ENCODE data around the gene GPC6. TPM values are rescaled to one million over a fixed set of nuclear protein-coding genes. Genes with fewer than 3 reads are reported as not detected.

GPC6 gene
- polyA plus RNA-seq, 1 donor (not counting 4 experiments of a cell fraction or from before 2014, with no cell fraction given), result 0.42 TPM

DNA sequence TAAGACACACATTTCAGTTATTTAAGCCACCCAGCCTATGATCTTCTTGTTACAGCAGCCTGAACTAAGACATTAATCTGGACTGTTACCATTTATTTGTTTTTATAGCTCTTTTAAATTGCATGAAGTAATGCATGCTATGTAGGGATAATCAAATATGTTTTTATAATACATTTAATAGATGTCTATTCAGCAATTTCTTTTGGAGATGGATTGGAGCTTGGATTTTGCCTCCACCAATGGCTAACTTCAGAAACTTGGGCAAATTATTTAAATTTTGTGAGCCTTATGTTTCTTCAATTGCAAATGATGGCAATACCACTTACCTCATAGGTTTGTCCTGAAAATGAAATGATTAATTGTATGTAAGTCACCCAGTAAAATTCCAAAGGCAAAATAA is 288.7 kb downstream of the GPC6 start:
- no peaks in the 10 kb centered on the region for H3K4me1 ChIP-seq (ENCODE audit: control insufficient read depth, extremely low read depth, insufficient read depth, low read length)
- no peak overlapping the region for H3K4me3 ChIP-seq (ENCODE audit: control insufficient read depth in 2 of 3, extremely low read depth in 1 of 3, insufficient read depth in 2 of 3, low read depth in 1 of 3, low read length in 3 of 3)
- dilution Hi-C loops (cut with MboI; ENCODE audit: extremely low pct_ligation_motif_present, low sequenced_read_pairs), result no loop called here
- H3K36me3 ChIP-seq (ENCODE audit: control insufficient read depth in 2 of 2, extremely low read depth in 1 of 2, insufficient read depth in 2 of 2, low read length in 2 of 2), result no peaks in the 10 kb centered on the region
- H3K9ac ChIP-seq (ENCODE audit: control insufficient read depth, extremely low read depth, insufficient read depth, low read length), result no peak overlapping the region
- no peaks in the 10 kb centered on the region for H3K9me3 ChIP-seq (ENCODE audit: control insufficient read depth, low read depth, low read length)
- DNase-seq (ENCODE audit: low read depth, low spot score), result no peak
- no peaks in the 10 kb centered on the region for H3K27me3 ChIP-seq (ENCODE audit: control insufficient read depth, extremely low read depth, insufficient read depth, low read length)
- no peaks in the 10 kb centered on the region for H4K20me1 ChIP-seq (ENCODE audit: control insufficient read depth, extremely low read depth, insufficient read depth, low read length)
- TF ChIP-seq, protein P1, sequence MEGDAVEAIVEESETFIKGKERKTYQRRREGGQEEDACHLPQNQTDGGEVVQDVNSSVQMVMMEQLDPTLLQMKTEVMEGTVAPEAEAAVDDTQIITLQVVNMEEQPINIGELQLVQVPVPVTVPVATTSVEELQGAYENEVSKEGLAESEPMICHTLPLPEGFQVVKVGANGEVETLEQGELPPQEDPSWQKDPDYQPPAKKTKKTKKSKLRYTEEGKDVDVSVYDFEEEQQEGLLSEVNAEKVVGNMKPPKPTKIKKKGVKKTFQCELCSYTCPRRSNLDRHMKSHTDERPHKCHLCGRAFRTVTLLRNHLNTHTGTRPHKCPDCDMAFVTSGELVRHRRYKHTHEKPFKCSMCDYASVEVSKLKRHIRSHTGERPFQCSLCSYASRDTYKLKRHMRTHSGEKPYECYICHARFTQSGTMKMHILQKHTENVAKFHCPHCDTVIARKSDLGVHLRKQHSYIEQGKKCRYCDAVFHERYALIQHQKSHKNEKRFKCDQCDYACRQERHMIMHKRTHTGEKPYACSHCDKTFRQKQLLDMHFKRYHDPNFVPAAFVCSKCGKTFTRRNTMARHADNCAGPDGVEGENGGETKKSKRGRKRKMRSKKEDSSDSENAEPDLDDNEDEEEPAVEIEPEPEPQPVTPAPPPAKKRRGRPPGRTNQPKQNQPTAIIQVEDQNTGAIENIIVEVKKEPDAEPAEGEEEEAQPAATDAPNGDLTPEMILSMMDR (optimal IDR thresholded peaks at IDR 0.05 in 1 of 3, IDR thresholded peaks at IDR 0.05 in 1 of 3, conservative IDR thresholded peaks at IDR 0.05 in 1 of 3; ENCODE audit: extremely low read depth in 1 of 3, insufficient read depth in 2 of 3, low read length in 3 of 3), result no peak
- TF ChIP-seq EZH2 (IDR thresholded peaks at IDR 0.05; ENCODE audit: low read length), result no peak
- H2AFZ ChIP-seq (ENCODE audit: control insufficient read depth, low read length), result no peak overlapping the region
- H3K9me1 ChIP-seq (ENCODE audit: control insufficient read depth, extremely low read depth, insufficient read depth, low read length), result no peaks in the 10 kb centered on the region
- H3K4me2 ChIP-seq (ENCODE audit: control insufficient read depth, extremely low read depth, insufficient read depth, low read depth, low read length), result no peak overlapping the region
- no peak for FAIRE-seq
- H3K79me2 ChIP-seq (ENCODE audit: control insufficient read depth, insufficient read depth, low read length), result no peaks in the 10 kb centered on the region
- H3K27ac ChIP-seq (ENCODE audit: control insufficient read depth, insufficient read depth, low read length), result no peak overlapping the region

DNA sequence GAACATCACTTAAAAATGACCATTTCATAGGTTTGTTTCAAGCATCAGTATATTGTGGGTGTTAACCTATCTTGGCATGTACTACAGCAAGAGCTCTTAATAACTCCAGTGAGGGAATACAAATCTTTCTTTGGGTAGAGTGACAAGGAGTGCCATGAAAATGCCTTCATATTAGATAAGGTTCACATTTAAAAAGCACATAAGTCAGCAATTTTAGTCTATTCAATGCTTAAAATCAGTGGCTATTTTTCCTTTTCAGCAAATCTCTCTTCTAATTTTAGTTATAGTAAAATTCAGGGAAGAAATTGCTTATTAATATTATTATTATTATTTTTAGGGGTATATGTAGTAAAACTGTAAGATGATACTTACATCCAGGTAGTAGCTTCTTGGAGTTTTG is 291.1 kb downstream of the GPC6 start:
- dilution Hi-C loops (cut with MboI; ENCODE audit: extremely low pct_ligation_motif_present, low sequenced_read_pairs), result no loop called here
- Histone ChIP-seq H4K20me1 (ENCODE audit: control insufficient read depth, extremely low read depth, insufficient read depth, low read length) (no peaks in the 10 kb centered on the region), H3K4me2 (ENCODE audit: control insufficient read depth, extremely low read depth, insufficient read depth, low read depth, low read length) (no peak overlapping the region), H3K9ac (ENCODE audit: control insufficient read depth, extremely low read depth, insufficient read depth, low read length) (no peak overlapping the region), H2AFZ (ENCODE audit: control insufficient read depth, low read length) (no peak overlapping the region), H3K9me1 (ENCODE audit: control insufficient read depth, extremely low read depth, insufficient read depth, low read length) (no peaks in the 10 kb centered on the region), H3K4me3 (ENCODE audit: control insufficient read depth in 2 of 3, extremely low read depth in 1 of 3, insufficient read depth in 2 of 3, low read depth in 1 of 3, low read length in 3 of 3) (no peak overlapping the region), H3K36me3 (ENCODE audit: control insufficient read depth in 2 of 2, extremely low read depth in 1 of 2, insufficient read depth in 2 of 2, low read length in 2 of 2) (no peaks in the 10 kb centered on the region), H3K79me2 (ENCODE audit: control insufficient read depth, insufficient read depth, low read length) (no peaks in the 10 kb centered on the region), H3K4me1 (ENCODE audit: control insufficient read depth, extremely low read depth, insufficient read depth, low read length) (no peaks in the 10 kb centered on the region), H3K27ac (ENCODE audit: control insufficient read depth, insufficient read depth, low read length) (no peak overlapping the region), H3K27me3 (ENCODE audit: control insufficient read depth, extremely low read depth, insufficient read depth, low read length) (no peaks in the 10 kb centered on the region), H3K9me3 (ENCODE audit: control insufficient read depth, low read depth, low read length) (no peaks in the 10 kb centered on the region)
- FAIRE-seq, result no peak
- no peak for DNase-seq (ENCODE audit: low read depth, low spot score)
- no peak for TF ChIP-seq EZH2 (IDR thresholded peaks at IDR 0.05; ENCODE audit: low read length)
- TF ChIP-seq, protein P1 (optimal IDR thresholded peaks at IDR 0.05 in 1 of 3, IDR thresholded peaks at IDR 0.05 in 1 of 3, conservative IDR thresholded peaks at IDR 0.05 in 1 of 3; ENCODE audit: extremely low read depth in 1 of 3, insufficient read depth in 2 of 3, low read length in 3 of 3), result no peak

Data from keratinocyte (primary cell).